CD4-positive, alpha-beta T cell (primary cell): ENCODE measurements around the gene OXNAD1. TPM values are rescaled to one million over a fixed set of nuclear protein-coding genes. Genes with fewer than 3 reads are reported as not detected.

Source experiments
- ATAC-seq: fragments of 200-7000 bp; cut with Tn5 transposase; one replicate; pipeline ENCODE4 v1.10.0; 2022; ENCODE audit warnings: mild to moderate bottlenecking; ENCODE audit not compliant: poor library complexity
- CTCF ChIA-PET: fragments of 350-600 bp; sonication (Branson Sonifier 250); formaldehyde crosslinking; loops from one replicate; lab custom pipeline; 2021; ENCODE audit warnings: antibody characterized with exemption, inconsistent platforms; lab: Charles Lee
- POLR2A ChIA-PET: fragments of 350-600 bp; sonication (Branson Sonifier 250); formaldehyde crosslinking; loops from one replicate; lab custom pipeline; 2021; ENCODE audit warnings: antibody characterized with exemption, inconsistent platforms; lab: Charles Lee
- DNase-seq, 14 experiments: peaks; one replicate each; pipeline ENCODE4 v3.0.0-alpha.2; 2013 to 2020; ENCODE audit warnings: mixed read lengths in 2 of 14
- H3K27ac ChIP-seq, 2 donors: one replicate each; pipeline versions ENCODE4 v1.5.1 to v1.7.0; 2013; ENCODE audit warnings: low read length in 2 of 2, low read depth in 1 of 2, mild to moderate bottlenecking in 1 of 2
- H3K27me3 ChIP-seq, 2 experiments: 1 replicate in 1 of 2; 2 replicates in 1 of 2; pipeline versions ENCODE4 v1.6.1 to v1.7.0; 2013; ENCODE audit warnings: low read length in 2 of 2, control low read depth in 1 of 2, mild to moderate bottlenecking in 1 of 2, moderate library complexity in 1 of 2; ENCODE audit not compliant: insufficient read depth in 2 of 2, control insufficient read depth in 1 of 2
- H3K36me3 ChIP-seq: one replicate; pipeline ENCODE4 v1.6.1; 2013; ENCODE audit warnings: low read length, control low read depth; ENCODE audit not compliant: insufficient read depth
- H3K4me1 ChIP-seq: one replicate; pipeline ENCODE4 v1.6.1; 2013; ENCODE audit warnings: low read length, control low read depth; ENCODE audit not compliant: insufficient read depth
- H3K4me3 ChIP-seq: one replicate; pipeline ENCODE4 v1.5.1; 2013; ENCODE audit warnings: mild to moderate bottlenecking, low read length, moderate library complexity
- H3K9me3 ChIP-seq, 2 experiments: 1 replicate in 1 of 2; 2 replicates in 1 of 2; pipeline versions ENCODE4 v1.6.1 to v1.7.0; 2013; ENCODE audit warnings: low read length in 2 of 2, mild to moderate bottlenecking in 2 of 2, control low read depth in 1 of 2, moderate library complexity in 1 of 2; ENCODE audit not compliant: control insufficient read depth in 1 of 2, insufficient read depth in 1 of 2
- H3K27ac Mint-ChIP-seq: one replicate; pipeline ENCODE4 v1.8.0; 2020; ENCODE audit warnings: mixed read lengths
- H3K27me3 Mint-ChIP-seq: one replicate; pipeline ENCODE4 v1.8.0; 2021; ENCODE audit warnings: mixed read lengths
- H3K36me3 Mint-ChIP-seq: one replicate; pipeline ENCODE4 v1.8.0; 2021; ENCODE audit warnings: low read depth, mixed read lengths
- H3K4me1 Mint-ChIP-seq: one replicate; pipeline ENCODE4 v1.8.0; 2021; ENCODE audit warnings: low read depth, mixed read lengths
- H3K4me3 Mint-ChIP-seq: one replicate; pipeline ENCODE4 v1.8.0; 2020; ENCODE audit warnings: mild to moderate bottlenecking, mixed read lengths
- H3K9me3 Mint-ChIP-seq: one replicate; pipeline ENCODE4 v1.8.0; 2020; ENCODE audit warnings: mixed read lengths
- intact Hi-C, 2 experiments: fragments of 100-400 bp; cut with DNase I in 1 of 2; cut with micrococcal nuclease in 1 of 2; formaldehyde crosslinking; loops; one replicate each; pipeline versions ENCODE4 v1.15.1 to v1.9.0; 2023 to 2025; cut with DNase I, micrococcal nuclease
- total RNA-seq, 174 experiments: library from RNA in 2 of 174; stranded (reverse) in 2 of 174; gene quantifications; one replicate each; pipeline ENCODE4 v1.2.3 and lab custom pipeline; 2021 to 2026
- TF ChIP-seq, protein P1 (sequence below): fragments of 200-600 bp; IDR thresholded peaks from one replicate; pipeline ENCODE4 v1.8.0; 2022; ENCODE audit warnings: antibody characterized with exemption, mild to moderate bottlenecking

The OXNAD1 gene
- total RNA-seq, 2 experiments from 2014 or later, result 135 TPM

DNA sequence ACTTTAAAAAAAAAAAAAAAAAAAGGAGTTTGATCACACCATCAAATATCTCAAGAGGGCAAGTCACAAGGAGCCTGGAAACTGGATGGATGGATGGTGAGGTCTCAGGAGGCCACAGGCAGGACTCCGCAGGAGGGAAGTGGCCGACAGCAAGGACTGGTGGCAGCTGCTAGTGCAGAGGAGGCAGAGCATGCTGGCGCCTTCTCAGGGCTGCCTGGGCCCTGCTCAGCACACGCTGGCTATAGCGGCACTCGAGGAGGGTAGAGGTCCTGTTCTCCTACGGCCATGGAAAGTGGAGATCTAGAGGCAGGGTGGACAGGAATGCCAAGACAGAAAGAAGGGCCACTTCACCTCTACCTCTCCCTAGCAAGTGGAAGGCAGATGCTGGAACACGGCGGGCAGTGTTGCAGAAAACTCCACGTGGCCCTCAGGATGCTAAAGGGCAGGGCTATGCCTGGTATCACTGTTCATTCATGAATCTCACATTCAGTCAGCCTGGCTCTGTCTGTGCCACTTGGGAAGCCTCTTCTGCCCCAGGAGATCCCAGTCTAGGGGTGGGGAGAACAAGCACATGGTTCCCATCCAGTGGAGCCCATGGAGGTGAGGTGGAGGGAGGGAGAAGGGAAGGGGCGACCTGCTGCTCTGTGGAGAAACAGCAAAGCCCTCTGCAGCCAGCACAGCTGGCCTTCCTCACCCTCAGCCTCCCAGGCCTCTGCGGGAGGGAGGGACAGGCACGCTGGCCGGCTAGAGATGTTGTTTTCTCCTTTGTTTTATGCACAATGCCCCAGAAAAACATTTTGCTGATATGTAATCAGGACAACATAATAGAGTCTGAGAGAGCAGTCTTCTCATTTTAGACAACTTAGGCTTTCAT, 71.0 kb downstream of the OXNAD1 start:
- POLR2A ChIA-PET, result interaction anchor here (1.1 to 2.7 kb wide), 5 partner anchors 16 to 49 kb away, joined by 3 to 12 read pairs (median 4); no protein-coding TSS in a partner anchor
- intact Hi-C loops, result loop anchor here in 1 of 2 experiments (5.0 kb wide), 1 partner anchor 36 kb away; no protein-coding TSS in a partner anchor
- TF ChIP-seq, protein P1, sequence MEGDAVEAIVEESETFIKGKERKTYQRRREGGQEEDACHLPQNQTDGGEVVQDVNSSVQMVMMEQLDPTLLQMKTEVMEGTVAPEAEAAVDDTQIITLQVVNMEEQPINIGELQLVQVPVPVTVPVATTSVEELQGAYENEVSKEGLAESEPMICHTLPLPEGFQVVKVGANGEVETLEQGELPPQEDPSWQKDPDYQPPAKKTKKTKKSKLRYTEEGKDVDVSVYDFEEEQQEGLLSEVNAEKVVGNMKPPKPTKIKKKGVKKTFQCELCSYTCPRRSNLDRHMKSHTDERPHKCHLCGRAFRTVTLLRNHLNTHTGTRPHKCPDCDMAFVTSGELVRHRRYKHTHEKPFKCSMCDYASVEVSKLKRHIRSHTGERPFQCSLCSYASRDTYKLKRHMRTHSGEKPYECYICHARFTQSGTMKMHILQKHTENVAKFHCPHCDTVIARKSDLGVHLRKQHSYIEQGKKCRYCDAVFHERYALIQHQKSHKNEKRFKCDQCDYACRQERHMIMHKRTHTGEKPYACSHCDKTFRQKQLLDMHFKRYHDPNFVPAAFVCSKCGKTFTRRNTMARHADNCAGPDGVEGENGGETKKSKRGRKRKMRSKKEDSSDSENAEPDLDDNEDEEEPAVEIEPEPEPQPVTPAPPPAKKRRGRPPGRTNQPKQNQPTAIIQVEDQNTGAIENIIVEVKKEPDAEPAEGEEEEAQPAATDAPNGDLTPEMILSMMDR, result no peak
- peaks cover 91% of the 10 kb centered on the region for H3K36me3 Mint-ChIP-seq
- H3K9me3 Mint-ChIP-seq, result peaks cover 10% of the 10 kb centered on the region
- peak in 1 of 14 experiments; percentile 11 for DNase-seq
- peaks cover 0 to 10% of the 10 kb centered on the region in 2 experiments for H3K9me3 ChIP-seq
- H3K4me1 Mint-ChIP-seq, result peaks cover 75% of the 10 kb centered on the region
- H3K27ac Mint-ChIP-seq, result peak overlapping the region; percentile 82
- H3K36me3 ChIP-seq, result peaks cover 60% of the 10 kb centered on the region
- CTCF ChIA-PET, result interaction anchor here (1.6 kb wide), 1 partner anchor 46 kb away, joined by 4 read pairs; no protein-coding TSS in a partner anchor
- H3K27me3 Mint-ChIP-seq, result no peaks in the 10 kb centered on the region
- no peak for ATAC-seq
- no peak overlapping the region for H3K4me3 ChIP-seq
- no peak overlapping the region for H3K27ac ChIP-seq
- no peaks in the 10 kb centered on the region for H3K27me3 ChIP-seq
- H3K4me3 Mint-ChIP-seq, result no peak overlapping the region
- peaks cover 36% of the 10 kb centered on the region for H3K4me1 ChIP-seq

DNA sequence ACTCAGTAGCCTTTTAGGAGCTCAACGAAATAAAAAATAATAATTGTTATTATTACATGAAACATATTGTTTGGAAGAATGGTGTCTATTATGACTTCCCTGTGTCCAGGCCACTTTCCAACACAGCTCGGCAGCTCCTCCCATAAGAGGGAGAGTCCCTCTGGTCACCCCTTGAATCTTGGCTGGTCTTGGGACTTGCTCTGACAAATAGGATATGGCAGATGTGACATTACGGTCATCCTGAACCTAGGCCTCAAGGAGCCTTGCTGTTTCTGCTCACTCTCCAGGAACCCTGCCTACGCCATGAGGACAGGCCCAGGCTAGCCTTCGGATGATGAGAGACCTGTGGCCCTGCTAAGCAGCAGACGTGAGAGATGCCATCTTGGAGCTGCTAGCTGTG, 71.8 kb downstream of the OXNAD1 start:
- no peak overlapping the region for H3K4me3 ChIP-seq
- peaks cover 78% of the 10 kb centered on the region for H3K4me1 Mint-ChIP-seq
- peaks cover 87% of the 10 kb centered on the region for H3K36me3 Mint-ChIP-seq
- no peaks in the 10 kb centered on the region for H3K27me3 Mint-ChIP-seq
- intact Hi-C loops, result loop anchor here in 1 of 2 experiments (5.0 kb wide), 1 partner anchor 35 kb away; no protein-coding TSS in a partner anchor
- H3K9me3 Mint-ChIP-seq, result peaks cover 6% of the 10 kb centered on the region
- H3K27me3 ChIP-seq, result no peaks in the 10 kb centered on the region
- H3K4me1 ChIP-seq, result peaks cover 36% of the 10 kb centered on the region
- H3K27ac Mint-ChIP-seq, result peak overlapping the region; percentile 82
- ATAC-seq, result no peak
- no peak overlapping the region for H3K27ac ChIP-seq
- peaks cover 52% of the 10 kb centered on the region for H3K36me3 ChIP-seq
- H3K4me3 Mint-ChIP-seq, result no peak overlapping the region
- no peak for DNase-seq
- peaks cover 0 to 1% of the 10 kb centered on the region in 2 experiments for H3K9me3 ChIP-seq
- TF ChIP-seq, protein P1, result no peak
- ChIA-PET CTCF (interaction anchor here (0.7 kb wide), 1 partner anchor 110 kb away, joined by 3 read pairs; no protein-coding TSS in a partner anchor), POLR2A (interaction anchor here (1.1 to 2.7 kb wide), 5 partner anchors 16 to 50 kb away, joined by 3 to 12 read pairs (median 4); no protein-coding TSS in a partner anchor)

DNA sequence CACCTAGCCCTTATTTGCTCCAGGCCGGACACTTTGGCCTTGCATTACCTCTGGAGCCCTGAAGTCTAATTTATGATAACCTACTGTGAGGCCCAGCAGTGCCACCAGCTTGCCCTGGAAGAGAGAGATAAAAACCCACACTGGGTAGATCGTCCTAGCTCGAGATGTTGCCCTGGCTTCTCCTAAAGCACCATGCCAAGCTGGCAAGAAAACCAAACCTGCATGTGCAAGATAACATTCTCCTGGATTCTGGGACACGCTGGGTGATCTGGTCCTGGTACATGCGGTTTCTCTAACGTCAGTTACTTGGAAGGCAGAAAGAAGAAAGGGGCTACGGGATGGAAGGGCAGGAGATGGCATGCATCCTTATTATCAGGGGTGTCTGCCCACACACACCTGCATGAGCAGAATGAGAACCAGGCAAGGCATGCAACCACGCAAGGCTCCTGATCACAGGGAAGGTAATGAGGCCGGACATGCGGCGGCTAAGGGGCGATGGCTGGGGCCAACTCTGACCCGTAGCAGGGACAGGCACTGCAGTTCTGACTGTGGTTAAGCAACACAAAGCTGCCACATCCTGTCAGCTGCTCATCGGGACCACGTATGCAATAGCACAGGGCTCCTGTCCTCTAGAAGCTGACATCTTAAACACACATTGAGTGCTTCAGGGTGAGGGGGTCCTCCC, 73.0 kb downstream of the OXNAD1 start:
- intact Hi-C loops, result loop anchor here in 1 of 2 experiments (5.0 kb wide), 1 partner anchor 34 kb away; no protein-coding TSS in a partner anchor
- peak overlapping the region; percentile 82 for H3K27ac Mint-ChIP-seq
- TF ChIP-seq, protein P1, result no peak

More for the DNA sequence above, 73.0 kb downstream of the OXNAD1 start:
- no peaks in the 10 kb centered on the region for H3K9me3 ChIP-seq
- peaks cover 49% of the 10 kb centered on the region for H3K36me3 ChIP-seq
- peaks cover 86% of the 10 kb centered on the region for H3K36me3 Mint-ChIP-seq
- H3K4me1 ChIP-seq, result peaks cover 41% of the 10 kb centered on the region
- H3K4me1 Mint-ChIP-seq, result peaks cover 72% of the 10 kb centered on the region
- ChIA-PET POLR2A (interaction anchor here (0.9 to 2.7 kb wide), 11 partner anchors 18 to 174 kb away, joined by 3 to 13 read pairs (median 4); no protein-coding TSS in a partner anchor), CTCF (interaction anchor here (0.8 to 1.5 kb wide), 3 partner anchors 33 to 49 kb away, joined by 3 to 8 read pairs (median 3); no protein-coding TSS in a partner anchor)
- H3K4me3 Mint-ChIP-seq, result peak overlapping the region; percentile 45
- H3K4me3 ChIP-seq, result no peak overlapping the region
- no peaks in the 10 kb centered on the region for H3K27me3 Mint-ChIP-seq
- H3K9me3 Mint-ChIP-seq, result no peaks in the 10 kb centered on the region
- no peaks in the 10 kb centered on the region for H3K27me3 ChIP-seq
- DNase-seq, result peak in 12 of 14 experiments; percentile 34 to 84 (median 42)
- peak; percentile 75 for ATAC-seq
- H3K27ac ChIP-seq, result peak overlapping the region; percentile 47 to 66
